AG04449 (cell line): ENCODE measurements around the gene OTOF.

ENCODE experiments used
- CTCF ChIA-PET: fragments of 350-600 bp; formaldehyde crosslinking; extraction: SDS; loops from one replicate; lab custom pipeline; 2021; ENCODE audit warnings: antibody characterized with exemption; lab: Yijun Ruan, JAX
- POLR2A ChIA-PET: fragments of 400-600, 350-600 bp; formaldehyde crosslinking; extraction: SDS; loops from one replicate; lab custom pipeline; 2020; ENCODE audit warnings: antibody characterized with exemption, inconsistent platforms; lab: Yijun Ruan, JAX
- DNase-seq: peaks from one replicate; pipeline ENCODE4 v3.0.0-alpha.2; 2010; ENCODE audit warnings: low read depth, low spot score
- H3K4me3 ChIP-seq: 2 replicates; pipeline ENCODE4 v1.5.1; 2011; ENCODE audit warnings: low read depth, mild to moderate bottlenecking, control low read depth, low read length
- CTCF ChIP-seq: IDR thresholded peaks from one replicate; pipeline ENCODE4 v1.5.1; 2011; ENCODE audit warnings: mild to moderate bottlenecking, moderate library complexity, low read length, control low read depth, inconsistent platforms; ENCODE audit not compliant: insufficient read depth; ENCODE audit errors: missing control alignments

Gene OTOF

GRCh38 chr2:26515771-26516170, 37.8 kb upstream of the OTOF start:
- ChIA-PET POLR2A (no interaction called here), CTCF (interaction anchor here (0.7 to 2.7 kb wide), 4 partner anchors 10 to 229 kb away, joined by 3 to 9 read pairs (median 5); no protein-coding TSS in a partner anchor)
- TF ChIP-seq CTCF: no peak
- DNase-seq: no peak
- no peak overlapping the region for H3K4me3 ChIP-seq

GRCh38 chr2:26514045-26514444, 36.1 kb upstream of the OTOF start:
- no peak for DNase-seq
- CTCF ChIA-PET: interaction anchor here (0.9 to 2.7 kb wide), 2 partner anchors 11 to 64 kb away, joined by 4 to 9 read pairs; no protein-coding TSS in a partner anchor
- TF ChIP-seq CTCF: no peak
- H3K4me3 ChIP-seq: no peak overlapping the region
- POLR2A ChIA-PET: no interaction called here

- no peak overlapping the region for H3K4me3 ChIP-seq
- DNase-seq: no peak
- no peak for TF ChIP-seq CTCF
- CTCF ChIA-PET: no interaction called here
- POLR2A ChIA-PET: no interaction called here
Measured at GRCh38 chr2:26513261-26513660, 35.3 kb upstream of the OTOF start.

GRCh38 chr2:26511466-26511865, 33.5 kb upstream of the OTOF start:
- no peak overlapping the region for H3K4me3 ChIP-seq
- ChIA-PET CTCF (interaction anchor here (1.3 kb wide), 1 partner anchor 9 kb away, joined by 4 read pairs; no protein-coding TSS in a partner anchor), POLR2A (no interaction called here)
- no peak for DNase-seq
- TF ChIP-seq CTCF: no peak

- CTCF ChIA-PET: interaction anchor here (0.8 to 1.3 kb wide), 2 partner anchors 10 to 236 kb away, joined by 3 to 4 read pairs; no protein-coding TSS in a partner anchor
- no peak for DNase-seq
- POLR2A ChIA-PET: no interaction called here
- H3K4me3 ChIP-seq: no peak overlapping the region
- no peak for TF ChIP-seq CTCF
Measured at GRCh38 chr2:26510344-26510973, 32.5 kb upstream of the OTOF start.

GRCh38 chr2:26509141-26509540, 31.2 kb upstream of the OTOF start:
- POLR2A ChIA-PET: no interaction called here
- no peak overlapping the region for H3K4me3 ChIP-seq
- DNase-seq: no peak
- no peak for TF ChIP-seq CTCF
- CTCF ChIA-PET: interaction anchor here (1.0 to 1.2 kb wide), 2 partner anchors 12 to 69 kb away, joined by 3 read pairs; no protein-coding TSS in a partner anchor
